ENCODE measurements around the gene GRM7.

- TF ChIP-seq EZH2 (IDR thresholded peaks at IDR 0.05; ENCODE audit: borderline replicate concordance, insufficient read depth, low read length, poor library complexity, severe bottlenecking) (no peak), POLR2AphosphoS5 (IDR thresholded peaks at IDR 0.05) (no peak), CTCF (IDR thresholded peaks at IDR 0.05; ENCODE audit: poor library complexity, severe bottlenecking) (no peak), REST (IDR thresholded peaks at IDR 0.05; ENCODE audit: borderline replicate concordance) (no peak), EP300 (conservative IDR thresholded peaks at IDR 0.05; ENCODE audit: poor library complexity, severe bottlenecking) (no peak)
Measured at GRCh38 chr3:7618606-7619005, 757.7 kb downstream of the GRM7 start.
